ENCODE results near the gene ZXDC. TPM values are rescaled to one million over a fixed set of nuclear protein-coding genes. Genes with fewer than 3 reads are reported as not detected.

The ZXDC gene
- polyA plus RNA-seq, 1 experiment, result 15.8 TPM

DNA sequence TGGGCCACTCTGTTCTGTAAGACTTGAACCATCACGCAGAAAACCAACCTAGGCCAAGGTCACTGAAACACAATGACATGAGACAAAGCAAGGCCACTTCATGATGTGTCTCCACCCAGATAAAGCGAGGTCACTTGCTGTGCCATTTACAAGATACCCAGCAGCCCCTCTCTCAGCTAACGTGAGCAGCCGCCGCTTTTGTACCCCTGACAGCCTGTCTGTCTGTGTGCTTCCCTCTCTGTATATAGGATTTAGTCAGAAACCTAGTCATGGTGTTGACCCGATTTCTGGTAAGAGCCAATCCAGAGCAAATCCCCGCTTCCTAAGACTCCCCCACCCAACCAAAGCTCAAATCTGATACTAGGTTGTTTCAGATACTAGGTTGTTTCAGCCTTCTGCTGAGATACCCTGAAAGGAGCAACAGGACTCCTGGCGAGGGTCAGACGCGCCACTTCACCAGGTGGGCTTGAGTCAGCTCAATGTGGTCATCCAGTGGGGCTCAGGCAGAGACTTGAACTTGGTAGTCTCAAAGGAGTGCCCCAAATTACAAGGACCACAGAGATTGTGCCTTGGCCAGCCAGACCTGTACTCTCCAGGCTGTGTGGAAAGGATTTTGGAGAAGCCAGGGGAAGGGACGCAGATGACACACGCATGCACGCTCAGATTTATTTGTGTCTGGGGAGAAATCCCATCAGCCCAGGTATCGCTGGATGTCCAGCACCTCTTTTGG, 3.1 kb upstream of the ZXDC start:
- Histone ChIP-seq H3K36me3 (ENCODE audit: control insufficient read depth, insufficient read depth, low read length) (no peaks in the 10 kb centered on the region), H3K4me3 (ENCODE audit: low read depth, low read length) (no peak overlapping the region), H3K27me3 (ENCODE audit: control insufficient read depth, insufficient read depth, low read length) (peaks cover 1% of the 10 kb centered on the region; the same call in 1 of the 2 replicates)
- POLR2A ChIA-PET, result interaction anchor here (0.6 kb wide), 1 partner anchor 482 kb away, joined by 3 read pairs; no protein-coding TSS in a partner anchor
- no peak for TF ChIP-seq CTCF (IDR thresholded peaks at IDR 0.05; ENCODE audit: insufficient read depth, low read depth, low read length)
- DNase-seq (ENCODE audit: low read depth), result no peak
- CTCF ChIA-PET, result no interaction called here

DNA sequence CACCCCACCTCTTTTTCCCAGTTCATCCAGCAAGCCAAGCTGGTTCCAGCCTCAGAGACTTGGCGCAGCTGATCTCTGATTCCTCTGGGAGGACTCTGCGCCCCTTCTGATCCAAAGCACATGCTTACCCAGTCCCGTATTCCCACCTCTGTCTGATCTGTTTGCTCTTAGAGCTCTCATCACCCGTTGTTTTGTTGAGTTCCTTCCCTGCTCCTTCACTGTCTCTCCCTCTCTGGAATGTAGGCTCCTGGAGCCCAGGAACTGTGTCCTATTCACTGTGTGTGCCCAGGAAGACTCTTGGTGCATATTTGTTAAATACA, 1.3 kb upstream of the ZXDC start:
- H3K27me3 ChIP-seq (ENCODE audit: control insufficient read depth, insufficient read depth, low read length), result no peaks in the 10 kb centered on the region
- ChIA-PET CTCF (interaction anchor here (1.5 kb wide), 1 partner anchor 10 kb away, joined by 4 read pairs; no protein-coding TSS in a partner anchor), POLR2A (no interaction called here)
- H3K4me3 ChIP-seq (ENCODE audit: low read depth, low read length), result no peak overlapping the region
- H3K36me3 ChIP-seq (ENCODE audit: control insufficient read depth, insufficient read depth, low read length), result no peaks in the 10 kb centered on the region; the same call in 1 of the 2 replicates
- DNase-seq (ENCODE audit: low read depth), result no peak
- TF ChIP-seq CTCF (IDR thresholded peaks at IDR 0.05; ENCODE audit: insufficient read depth, low read depth, low read length), result no peak

GRCh38 chr3:126476166-126477060, 722 bp upstream of the ZXDC start:
- no peak for DNase-seq (ENCODE audit: low read depth)
- H3K27me3 ChIP-seq (ENCODE audit: control insufficient read depth, insufficient read depth, low read length), result no peaks in the 10 kb centered on the region
- CTCF ChIA-PET, result interaction anchor here (0.5 to 1.5 kb wide), 5 partner anchors 8 to 1068 kb away, joined by 3 to 4 read pairs (median 3); no protein-coding TSS in a partner anchor
- TF ChIP-seq CTCF (IDR thresholded peaks at IDR 0.05; ENCODE audit: insufficient read depth, low read depth, low read length), result no peak
- no peaks in the 10 kb centered on the region; the same call in 1 of the 2 replicates for H3K36me3 ChIP-seq (ENCODE audit: control insufficient read depth, insufficient read depth, low read length)
- POLR2A ChIA-PET, result no interaction called here
- H3K4me3 ChIP-seq (ENCODE audit: low read depth, low read length), result peak overlapping the region; percentile 56

GRCh38 chr3:126474498-126475412, 936 bp downstream of the ZXDC start:
- no peaks in the 10 kb centered on the region for H3K27me3 ChIP-seq (ENCODE audit: control insufficient read depth, insufficient read depth, low read length)
- CTCF ChIA-PET, result interaction anchor here (1.0 to 1.1 kb wide), 3 partner anchors 15 to 341 kb away, joined by 3 to 4 read pairs (median 4); no protein-coding TSS in a partner anchor
- no peak for DNase-seq (ENCODE audit: low read depth)
- H3K4me3 ChIP-seq (ENCODE audit: low read depth, low read length), result peak overlapping the region; percentile 74
- TF ChIP-seq CTCF (IDR thresholded peaks at IDR 0.05; ENCODE audit: insufficient read depth, low read depth, low read length), result no peak
- POLR2A ChIA-PET, result no interaction called here
- peaks cover 7% of the 10 kb centered on the region for H3K36me3 ChIP-seq (ENCODE audit: control insufficient read depth, insufficient read depth, low read length)
